Activated CD8-positive, alpha-beta memory T cell treated with anti-CD3 and anti-CD28 coated beads, Interleukin-2, amount 50 U/mL, for 24 hours (primary cell): Measurements from ENCODE around the gene CD86.
"Not testable (repeated sequence)": the region's sequence is repeated elsewhere in the genome, so short reads cannot be mapped to it uniquely, and the experiment has no call there.

Experiments
- DNase-seq: peaks from one replicate; pipeline ENCODE4 v3.0.0-alpha.2; 2020; ENCODE audit errors: extremely low read depth

Gene CD86

DNA sequence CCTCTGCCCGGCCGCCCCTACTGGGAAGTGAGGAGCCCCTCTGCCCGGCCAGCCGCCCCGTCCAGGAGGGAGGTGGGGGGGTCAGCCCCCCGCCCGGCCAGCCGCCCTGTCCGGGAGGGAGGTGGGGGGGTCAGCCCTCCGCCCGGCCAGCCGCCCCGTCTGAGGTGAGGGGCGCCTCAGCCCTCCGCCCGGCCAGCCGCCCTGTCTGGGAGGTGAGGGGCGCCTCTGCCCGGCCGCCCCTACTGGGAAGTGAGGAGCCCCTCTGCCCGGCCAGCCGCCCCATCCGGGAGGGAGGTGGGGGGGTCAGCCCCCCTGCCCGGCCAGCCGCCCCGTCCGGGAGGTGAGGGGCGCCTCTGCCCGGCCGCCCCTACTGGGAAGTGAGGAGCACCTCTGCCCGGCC is 109.8 kb downstream of the CD86 start:
- DNase-seq = not testable (repeated sequence)

DNA sequence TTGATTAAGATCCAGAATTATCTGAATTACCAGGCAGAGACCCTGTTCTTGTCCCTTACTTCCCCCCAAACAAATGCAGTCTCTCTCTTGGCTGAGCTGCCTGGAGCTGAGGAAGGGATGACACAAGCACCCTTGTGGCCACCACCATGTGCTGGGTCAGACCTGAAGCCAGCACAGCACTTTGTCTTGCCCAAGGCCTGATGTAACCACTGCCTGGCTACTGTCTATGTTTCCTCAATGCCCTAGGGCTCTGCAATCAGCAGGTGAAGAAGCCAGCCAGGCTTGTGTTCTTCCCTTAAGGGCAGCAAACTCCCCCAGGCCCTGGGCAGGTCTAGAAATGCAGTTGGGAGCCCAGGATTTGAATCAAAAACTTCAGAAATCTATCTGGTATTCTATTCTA is 112.5 kb downstream of the CD86 start:
- no peak for DNase-seq

DNA sequence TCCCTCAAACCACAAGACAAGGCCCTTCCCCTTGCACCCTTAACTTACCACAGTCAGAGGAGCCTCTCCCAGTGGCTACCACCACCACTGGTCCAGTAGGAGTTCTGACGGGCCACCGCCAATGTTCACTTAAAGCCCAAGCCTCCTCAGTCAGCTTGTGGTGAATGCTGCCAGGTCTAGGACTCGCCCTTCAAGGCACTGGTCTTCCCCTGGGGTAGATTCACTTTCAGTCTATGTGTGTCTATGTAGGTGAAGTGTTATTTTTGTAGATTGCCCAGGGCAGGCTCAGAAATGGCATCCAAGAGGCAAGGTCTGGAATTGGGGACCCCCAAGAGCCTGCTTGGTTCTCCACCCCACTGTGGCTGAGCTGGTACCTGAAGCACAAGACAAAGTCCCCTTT is 112.9 kb downstream of the CD86 start:
- no peak for DNase-seq

DNA sequence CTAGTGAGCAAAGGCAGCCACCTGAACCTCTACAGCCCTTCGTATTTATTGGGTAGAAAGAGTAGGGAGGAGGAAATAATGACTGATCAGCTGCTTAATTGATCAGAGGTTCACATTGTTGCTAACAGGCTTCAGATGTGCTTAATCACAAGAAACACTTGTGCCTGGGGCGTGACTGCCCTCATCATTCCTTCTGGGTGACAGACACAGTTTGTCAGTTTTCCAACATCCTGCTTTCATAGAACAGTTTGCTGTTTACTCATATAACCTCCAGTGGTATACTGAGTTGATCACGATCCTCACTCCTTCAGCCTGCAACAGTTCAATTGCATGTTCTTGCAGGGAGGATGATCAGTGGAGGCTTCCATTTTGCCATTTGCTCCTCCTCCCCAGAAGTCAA is 114.7 kb downstream of the CD86 start:
- no peak for DNase-seq
